ENCODE measurements around the gene MAGI2.

The MAGI2 gene

GRCh38 chr7:77983973-77984372, 1469.5 kb downstream of the MAGI2 start:
- TF ChIP-seq TCF4 (CRISPR knock-in tag; IDR thresholded peaks at IDR 0.05; ENCODE audit: borderline replicate concordance), result no peak
- TF ChIP-seq GLIS3 (CRISPR knock-in tag; IDR thresholded peaks at IDR 0.05), result no peak
- no peak for ATAC-seq

DNA sequence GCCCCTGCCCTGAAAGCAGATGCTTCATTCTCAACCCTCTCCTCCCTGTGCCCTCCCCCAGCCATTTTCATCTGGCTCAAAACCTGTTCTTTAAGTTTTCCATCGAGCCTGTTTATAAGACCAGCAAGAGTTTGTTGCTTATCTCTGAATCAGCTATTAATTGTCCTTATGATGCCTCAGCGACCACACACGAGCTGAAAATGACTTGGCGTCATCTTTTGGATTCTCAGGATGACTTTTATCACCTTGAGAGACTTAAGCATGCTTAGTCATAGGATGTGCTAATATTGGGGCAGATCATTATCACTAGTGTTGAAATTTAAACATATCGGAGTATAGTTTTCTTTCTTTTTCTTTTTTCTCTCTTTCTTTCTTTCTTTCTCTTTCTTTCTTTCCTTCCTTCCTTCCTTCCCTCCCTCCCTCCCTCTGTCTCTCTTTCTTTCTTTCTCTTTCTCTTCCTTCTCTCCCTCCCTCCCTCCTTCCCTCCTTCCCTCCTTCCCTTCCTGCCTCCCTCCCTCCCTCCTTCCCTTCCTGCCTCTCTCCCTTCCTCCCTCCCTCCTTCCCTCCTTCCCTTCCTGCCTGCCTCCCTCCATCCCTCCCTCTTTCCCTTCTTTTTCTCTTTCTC, 1470.4 kb downstream of the MAGI2 start:
- no peak for ATAC-seq
- TF ChIP-seq CSRNP3 (CRISPR knock-in tag; IDR thresholded peaks at IDR 0.05) (no peak), ZC3H10 (CRISPR knock-in tag; IDR thresholded peaks at IDR 0.05) (no peak), ZNF8 (CRISPR knock-in tag; IDR thresholded peaks at IDR 0.05) (no peak), ESRRG (CRISPR knock-in tag; IDR thresholded peaks at IDR 0.05) (no peak), PPARA (CRISPR knock-in tag; IDR thresholded peaks at IDR 0.05; ENCODE audit: borderline replicate concordance) (no peak), SNAI2 (CRISPR knock-in tag; IDR thresholded peaks at IDR 0.05) (no peak)

DNA sequence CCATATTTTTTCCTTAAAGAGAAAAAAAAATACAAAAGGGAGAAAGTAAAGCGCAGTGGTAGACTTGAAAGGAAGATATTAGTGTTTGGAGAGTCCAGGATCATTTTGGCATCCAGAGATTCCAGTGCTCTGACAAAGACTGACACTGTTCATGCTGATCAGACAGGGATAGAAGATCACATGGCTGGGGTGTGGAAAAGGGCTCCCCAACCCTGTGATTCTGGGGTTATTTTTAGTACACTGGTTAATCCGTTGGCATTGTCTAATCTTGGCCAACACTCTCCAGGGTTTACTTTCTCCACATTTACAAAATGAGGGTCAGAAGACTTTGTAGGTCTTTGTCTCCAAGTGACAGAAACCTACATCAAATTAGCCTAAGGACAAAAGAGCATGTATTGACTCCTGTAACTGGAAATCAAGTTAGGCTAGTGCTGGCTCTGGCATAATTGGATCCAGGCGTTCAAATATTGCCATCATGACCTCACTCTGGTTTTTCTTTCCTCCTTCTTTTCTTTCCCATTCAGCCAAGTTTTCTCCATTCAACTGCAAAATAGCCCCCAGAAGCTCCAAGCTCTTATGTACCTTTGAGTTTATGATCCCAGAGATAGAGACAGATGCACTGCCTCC, 1473.3 kb downstream of the MAGI2 start:
- TF ChIP-seq PATZ1 (CRISPR knock-in tag; IDR thresholded peaks at IDR 0.05; ENCODE audit: borderline replicate concordance), result no peak
- TF ChIP-seq, protein P1, sequence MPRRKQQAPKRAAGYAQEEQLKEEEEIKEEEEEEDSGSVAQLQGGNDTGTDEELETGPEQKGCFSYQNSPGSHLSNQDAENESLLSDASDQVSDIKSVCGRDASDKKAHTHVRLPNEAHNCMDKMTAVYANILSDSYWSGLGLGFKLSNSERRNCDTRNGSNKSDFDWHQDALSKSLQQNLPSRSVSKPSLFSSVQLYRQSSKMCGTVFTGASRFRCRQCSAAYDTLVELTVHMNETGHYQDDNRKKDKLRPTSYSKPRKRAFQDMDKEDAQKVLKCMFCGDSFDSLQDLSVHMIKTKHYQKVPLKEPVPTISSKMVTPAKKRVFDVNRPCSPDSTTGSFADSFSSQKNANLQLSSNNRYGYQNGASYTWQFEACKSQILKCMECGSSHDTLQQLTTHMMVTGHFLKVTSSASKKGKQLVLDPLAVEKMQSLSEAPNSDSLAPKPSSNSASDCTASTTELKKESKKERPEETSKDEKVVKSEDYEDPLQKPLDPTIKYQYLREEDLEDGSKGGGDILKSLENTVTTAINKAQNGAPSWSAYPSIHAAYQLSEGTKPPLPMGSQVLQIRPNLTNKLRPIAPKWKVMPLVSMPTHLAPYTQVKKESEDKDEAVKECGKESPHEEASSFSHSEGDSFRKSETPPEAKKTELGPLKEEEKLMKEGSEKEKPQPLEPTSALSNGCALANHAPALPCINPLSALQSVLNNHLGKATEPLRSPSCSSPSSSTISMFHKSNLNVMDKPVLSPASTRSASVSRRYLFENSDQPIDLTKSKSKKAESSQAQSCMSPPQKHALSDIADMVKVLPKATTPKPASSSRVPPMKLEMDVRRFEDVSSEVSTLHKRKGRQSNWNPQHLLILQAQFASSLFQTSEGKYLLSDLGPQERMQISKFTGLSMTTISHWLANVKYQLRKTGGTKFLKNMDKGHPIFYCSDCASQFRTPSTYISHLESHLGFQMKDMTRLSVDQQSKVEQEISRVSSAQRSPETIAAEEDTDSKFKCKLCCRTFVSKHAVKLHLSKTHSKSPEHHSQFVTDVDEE (CRISPR knock-in tag; IDR thresholded peaks at IDR 0.05), result 0 out of 2 replicates have a peak, but pooled peaks have one; percentile 53
- no peak for TF ChIP-seq ARNTL (CRISPR knock-in tag; IDR thresholded peaks at IDR 0.05; ENCODE audit: borderline replicate concordance, low read depth)
- peak; percentile 60; the same call in 1 of the 2 replicates for TF ChIP-seq TCF4 (CRISPR knock-in tag; IDR thresholded peaks at IDR 0.05; ENCODE audit: borderline replicate concordance)
- peak; percentile 43; the same call in 1 of the 3 replicates for ATAC-seq

DNA sequence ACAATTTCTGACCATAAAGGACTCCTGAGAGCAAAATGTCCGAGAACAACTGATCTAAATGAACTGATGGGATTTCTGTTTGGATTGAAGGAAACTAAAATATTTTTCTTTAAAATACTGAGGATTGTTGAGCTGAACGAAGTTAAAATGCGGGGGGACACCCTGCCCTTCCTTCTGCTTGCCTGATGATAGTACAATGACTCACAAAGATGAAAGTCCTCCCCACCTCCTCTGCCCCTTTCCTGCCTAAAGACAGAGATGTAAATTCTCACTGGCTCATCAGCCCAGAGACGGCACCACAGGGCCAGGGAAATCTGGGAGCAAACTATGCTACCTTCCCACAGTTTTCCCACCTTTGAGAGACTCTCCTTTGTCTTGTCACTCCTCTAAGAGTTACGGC, 1474.2 kb downstream of the MAGI2 start:
- TF ChIP-seq PPARA (CRISPR knock-in tag; IDR thresholded peaks at IDR 0.05; ENCODE audit: borderline replicate concordance), result no peak
- no peak for TF ChIP-seq ZFP30 (CRISPR knock-in tag; IDR thresholded peaks at IDR 0.05)
- no peak for TF ChIP-seq PATZ1 (CRISPR knock-in tag; IDR thresholded peaks at IDR 0.05; ENCODE audit: borderline replicate concordance)
- ATAC-seq, result no peak

DNA sequence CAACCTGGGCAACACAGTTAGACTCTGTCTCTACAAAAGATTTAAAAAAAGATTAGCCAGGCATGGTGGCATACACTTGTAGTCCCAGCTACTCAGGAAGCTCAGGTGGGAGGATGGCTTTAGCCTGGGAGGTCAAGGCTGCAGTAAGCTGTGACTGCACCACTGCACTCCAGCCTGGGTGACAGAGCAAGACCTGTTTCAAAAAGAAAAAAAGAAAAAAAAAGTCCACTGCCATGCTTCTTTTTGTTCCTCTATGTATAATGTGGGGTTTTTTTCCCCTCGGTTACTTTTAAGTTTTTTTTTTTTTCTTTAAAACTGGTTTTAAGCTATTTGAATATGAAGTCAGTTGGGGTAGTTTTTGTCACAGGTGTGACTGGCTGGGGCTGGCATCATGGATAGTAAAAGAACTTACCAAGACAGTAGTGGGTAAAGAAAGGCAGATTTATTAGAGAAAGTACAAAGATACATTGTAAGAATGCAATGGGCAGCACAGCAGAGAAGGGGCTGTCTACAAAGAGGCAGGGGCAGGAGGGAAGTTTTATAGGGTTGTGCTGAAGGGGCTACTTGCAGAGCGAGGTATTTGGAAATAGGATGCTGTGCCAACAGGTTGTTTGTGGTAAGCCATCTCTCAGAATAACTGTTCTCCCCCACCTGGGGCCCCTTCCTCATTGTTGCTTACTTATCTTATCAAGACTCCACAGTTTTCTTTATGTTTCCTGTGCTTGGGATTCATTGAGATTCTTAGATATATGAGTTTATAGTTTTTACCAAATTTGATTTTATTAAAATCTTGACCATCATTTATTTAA, 1477.6 kb downstream of the MAGI2 start:
- no peak for ATAC-seq
- TF ChIP-seq RARB (CRISPR knock-in tag; IDR thresholded peaks at IDR 0.05) (no peak), ZFP3 (CRISPR knock-in tag; IDR thresholded peaks at IDR 0.05) (no peak), SNAI2 (CRISPR knock-in tag; IDR thresholded peaks at IDR 0.05) (no peak), PPARA (CRISPR knock-in tag; IDR thresholded peaks at IDR 0.05; ENCODE audit: borderline replicate concordance) (no peak), ZNF8 (CRISPR knock-in tag; IDR thresholded peaks at IDR 0.05) (no peak), ZC3H10 (CRISPR knock-in tag; IDR thresholded peaks at IDR 0.05) (no peak), CSRNP3 (CRISPR knock-in tag; IDR thresholded peaks at IDR 0.05) (no peak), OSR1 (CRISPR knock-in tag; IDR thresholded peaks at IDR 0.05) (no peak), ZFP30 (CRISPR knock-in tag; IDR thresholded peaks at IDR 0.05) (no peak), PATZ1 (CRISPR knock-in tag; IDR thresholded peaks at IDR 0.05; ENCODE audit: borderline replicate concordance) (no peak), ARNTL (CRISPR knock-in tag; IDR thresholded peaks at IDR 0.05; ENCODE audit: borderline replicate concordance, low read depth) (no peak), ZNF70 (CRISPR knock-in tag; IDR thresholded peaks at IDR 0.05) (no peak)
- TF ChIP-seq, protein P2, sequence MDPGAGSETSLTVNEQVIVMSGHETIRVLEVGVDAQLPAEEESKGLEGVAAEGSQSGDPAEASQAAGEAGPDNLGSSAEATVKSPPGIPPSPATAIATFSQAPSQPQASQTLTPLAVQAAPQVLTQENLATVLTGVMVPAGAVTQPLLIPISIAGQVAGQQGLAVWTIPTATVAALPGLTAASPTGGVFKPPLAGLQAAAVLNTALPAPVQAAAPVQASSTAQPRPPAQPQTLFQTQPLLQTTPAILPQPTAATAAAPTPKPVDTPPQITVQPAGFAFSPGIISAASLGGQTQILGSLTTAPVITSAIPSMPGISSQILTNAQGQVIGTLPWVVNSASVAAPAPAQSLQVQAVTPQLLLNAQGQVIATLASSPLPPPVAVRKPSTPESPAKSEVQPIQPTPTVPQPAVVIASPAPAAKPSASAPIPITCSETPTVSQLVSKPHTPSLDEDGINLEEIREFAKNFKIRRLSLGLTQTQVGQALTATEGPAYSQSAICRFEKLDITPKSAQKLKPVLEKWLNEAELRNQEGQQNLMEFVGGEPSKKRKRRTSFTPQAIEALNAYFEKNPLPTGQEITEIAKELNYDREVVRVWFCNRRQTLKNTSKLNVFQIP (CRISPR knock-in tag; IDR thresholded peaks at IDR 0.05; ENCODE audit: borderline replicate concordance, low read depth), result no peak

All from SK-N-SH treated with all-trans-retinoic acid at 6 μM for 48 hours (cell line).